IgD-negative memory B cell (primary cell): Measurements from ENCODE around the gene ARRDC1. TPM values are rescaled to one million over a fixed set of nuclear protein-coding genes. Genes with fewer than 3 reads are reported as not detected.
"Not testable (repeated sequence)": the region's sequence is repeated elsewhere in the genome, so short reads cannot be mapped to it uniquely, and the experiment has no call there.

Experiments used
- H3K27ac Mint-ChIP-seq, 3 donors: one replicate each; pipeline ENCODE4 v1.8.0; 2020 to 2022; ENCODE audit warnings: mild to moderate bottlenecking in 3 of 3, mixed read lengths in 3 of 3, moderate library complexity in 1 of 3
- H3K27me3 Mint-ChIP-seq: one replicate; pipeline ENCODE4 v1.8.0; 2021; ENCODE audit warnings: mixed read lengths
- H3K36me3 Mint-ChIP-seq: one replicate; pipeline ENCODE4 v1.8.0; 2020; ENCODE audit warnings: mild to moderate bottlenecking, mixed read lengths
- H3K4me1 Mint-ChIP-seq, 3 donors: one replicate each; pipeline ENCODE4 v1.8.0; 2020 to 2022; ENCODE audit warnings: mixed read lengths in 3 of 3, mild to moderate bottlenecking in 1 of 3
- H3K4me3 Mint-ChIP-seq, 4 donors: one replicate each; pipeline ENCODE4 v1.8.0; 2020 to 2022; ENCODE audit warnings: mild to moderate bottlenecking in 4 of 4, mixed read lengths in 4 of 4, moderate library complexity in 3 of 4
- H3K9me3 Mint-ChIP-seq, 3 donors: one replicate each; pipeline ENCODE4 v1.8.0; 2020 to 2021; ENCODE audit warnings: mixed read lengths in 3 of 3, mild to moderate bottlenecking in 1 of 3
- polyA plus RNA-seq: library from polyadenylated mRNA; unstranded; fragments of 300-500 nt; fragmentation: Illumina TruSeq; gene quantifications from one replicate; pipeline ENCODE4 v1.2.3, GENCODE V29; 2021

The ARRDC1 gene
- polyA plus RNA-seq, 1 donor from 2014 or later, result 49.2 TPM

DNA sequence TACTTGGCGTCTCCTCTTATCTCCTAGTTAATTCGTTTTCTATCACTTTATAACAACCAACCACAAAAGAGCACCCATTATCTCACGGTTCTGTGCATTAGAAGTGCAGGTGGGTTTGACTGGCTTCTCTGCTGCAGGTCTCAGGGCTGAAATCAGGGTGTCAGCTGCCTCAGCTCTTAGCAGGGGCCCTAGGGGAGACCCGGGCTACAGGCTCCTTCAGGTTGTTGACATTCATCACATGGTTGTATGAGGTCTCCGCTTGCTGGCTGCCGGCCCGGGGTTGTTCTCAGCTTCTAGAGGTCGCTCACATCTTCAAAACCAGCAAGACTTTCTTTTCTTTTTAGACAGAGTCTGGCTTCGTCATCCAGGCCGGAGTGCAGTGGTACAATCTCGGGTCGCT is 12.3 kb upstream of the ARRDC1 start:
- H3K4me1 Mint-ChIP-seq, result peaks cover under 1 to 4% (median 3%) of the 10 kb centered on the region in 3 donors
- H3K36me3 Mint-ChIP-seq, result peaks cover 2% of the 10 kb centered on the region
- H3K27me3 Mint-ChIP-seq, result peaks cover 1% of the 10 kb centered on the region
- peak overlapping the region in 2 of 4 donors; percentile 27 to 87 for H3K4me3 Mint-ChIP-seq
- peak overlapping the region in 1 of 3 donors; percentile 78 for H3K27ac Mint-ChIP-seq
- no peaks in the 10 kb centered on the region for H3K9me3 Mint-ChIP-seq

DNA sequence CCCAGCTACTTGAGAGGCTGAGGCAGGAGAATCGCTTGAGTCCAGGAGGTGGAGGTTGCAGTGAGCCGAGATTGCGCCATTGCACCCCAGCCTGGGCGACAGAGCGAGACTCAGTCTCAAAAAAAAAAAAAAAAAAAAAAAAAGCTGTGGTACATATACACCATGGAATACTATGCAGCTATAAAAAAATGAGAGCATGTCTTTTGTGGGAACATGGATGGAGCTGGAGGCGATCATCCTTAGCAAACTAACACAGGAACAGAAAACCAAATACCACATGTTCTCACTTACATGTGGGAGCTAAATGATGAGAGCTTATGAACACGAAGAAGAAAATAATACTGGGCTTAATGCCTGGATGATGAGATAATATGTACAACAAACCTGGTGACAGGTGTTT is 8.9 kb upstream of the ARRDC1 start:
- not testable (repeated sequence) for H3K27me3 Mint-ChIP-seq, H3K4me1 Mint-ChIP-seq, H3K36me3 Mint-ChIP-seq, H3K9me3 Mint-ChIP-seq
- H3K27ac Mint-ChIP-seq, result peak overlapping the region in 1 of 3 donors; percentile 42
- H3K4me3 Mint-ChIP-seq, result peak overlapping the region in 1 of 4 donors; percentile 29

GRCh38 chr9:137598943-137599342 is 6.5 kb upstream of the ARRDC1 start:
- peak overlapping the region in 1 of 4 donors; percentile 56 for H3K4me3 Mint-ChIP-seq
- peaks cover 2% of the 10 kb centered on the region for H3K36me3 Mint-ChIP-seq
- H3K4me1 Mint-ChIP-seq, result peaks cover 5 to 8% (median 8%) of the 10 kb centered on the region in 3 donors
- no peaks in the 10 kb centered on the region for H3K9me3 Mint-ChIP-seq
- H3K27ac Mint-ChIP-seq, result peak overlapping the region in 1 of 3 donors; percentile 45
- H3K27me3 Mint-ChIP-seq, result no peaks in the 10 kb centered on the region

GRCh38 chr9:137602661-137603060 is 2.8 kb upstream of the ARRDC1 start:
- H3K4me3 Mint-ChIP-seq, result peak overlapping the region in 2 of 4 donors; percentile 59 to 64
- H3K36me3 Mint-ChIP-seq, result peaks cover 3% of the 10 kb centered on the region
- H3K4me1 Mint-ChIP-seq, result peaks cover 7 to 20% (median 8%) of the 10 kb centered on the region in 3 donors
- H3K27ac Mint-ChIP-seq, result peak overlapping the region in 2 of 3 donors; percentile 22 to 42
- no peaks in the 10 kb centered on the region for H3K9me3 Mint-ChIP-seq
- H3K27me3 Mint-ChIP-seq, result no peaks in the 10 kb centered on the region

- Mint-ChIP-seq H3K27me3 (no peaks in the 10 kb centered on the region), H3K4me1 (peaks cover 6 to 16% (median 8%) of the 10 kb centered on the region in 3 donors), H3K27ac (peak overlapping the region in 1 of 3 donors; percentile 22), H3K9me3 (no peaks in the 10 kb centered on the region), H3K4me3 (peak overlapping the region; percentile 38 to 73 (median 60)), H3K36me3 (peaks cover 4% of the 10 kb centered on the region)
Measured at GRCh38 chr9:137603879-137604278, 1.6 kb upstream of the ARRDC1 start.

GRCh38 chr9:137604345-137605086 is 970 bp upstream of the ARRDC1 start:
- Mint-ChIP-seq H3K27me3 (no peaks in the 10 kb centered on the region), H3K4me1 (peaks cover 6 to 15% (median 8%) of the 10 kb centered on the region in 3 donors), H3K4me3 (peak overlapping the region; percentile 38 to 73 (median 60))

GRCh38 chr9:137606005-137606621 is 627 bp downstream of the ARRDC1 start:
- peak overlapping the region; percentile 82 to 87 (median 84) for H3K4me3 Mint-ChIP-seq
- H3K36me3 Mint-ChIP-seq, result peaks cover 4% of the 10 kb centered on the region
- peaks cover 6 to 15% (median 8%) of the 10 kb centered on the region in 3 donors for H3K4me1 Mint-ChIP-seq
- no peaks in the 10 kb centered on the region for H3K27me3 Mint-ChIP-seq
- no peaks in the 10 kb centered on the region for H3K9me3 Mint-ChIP-seq
- peak overlapping the region in 1 of 3 donors; percentile 58 for H3K27ac Mint-ChIP-seq

More at GRCh38 chr9:137604345-137605086, 970 bp upstream of the ARRDC1 start:
- H3K36me3 Mint-ChIP-seq, result peaks cover 4% of the 10 kb centered on the region
- H3K27ac Mint-ChIP-seq, result peak overlapping the region in 1 of 3 donors; percentile 22
- no peaks in the 10 kb centered on the region for H3K9me3 Mint-ChIP-seq

GRCh38 chr9:137606734-137607138 is 1.2 kb downstream of the ARRDC1 start:
- Mint-ChIP-seq H3K4me3 (peak overlapping the region; percentile 82 to 87 (median 84)), H3K27ac (peak overlapping the region in 1 of 3 donors; percentile 58), H3K4me1 (peaks cover 8 to 20% (median 10%) of the 10 kb centered on the region in 3 donors), H3K9me3 (no peaks in the 10 kb centered on the region), H3K36me3 (peaks cover 4% of the 10 kb centered on the region), H3K27me3 (no peaks in the 10 kb centered on the region)

DNA sequence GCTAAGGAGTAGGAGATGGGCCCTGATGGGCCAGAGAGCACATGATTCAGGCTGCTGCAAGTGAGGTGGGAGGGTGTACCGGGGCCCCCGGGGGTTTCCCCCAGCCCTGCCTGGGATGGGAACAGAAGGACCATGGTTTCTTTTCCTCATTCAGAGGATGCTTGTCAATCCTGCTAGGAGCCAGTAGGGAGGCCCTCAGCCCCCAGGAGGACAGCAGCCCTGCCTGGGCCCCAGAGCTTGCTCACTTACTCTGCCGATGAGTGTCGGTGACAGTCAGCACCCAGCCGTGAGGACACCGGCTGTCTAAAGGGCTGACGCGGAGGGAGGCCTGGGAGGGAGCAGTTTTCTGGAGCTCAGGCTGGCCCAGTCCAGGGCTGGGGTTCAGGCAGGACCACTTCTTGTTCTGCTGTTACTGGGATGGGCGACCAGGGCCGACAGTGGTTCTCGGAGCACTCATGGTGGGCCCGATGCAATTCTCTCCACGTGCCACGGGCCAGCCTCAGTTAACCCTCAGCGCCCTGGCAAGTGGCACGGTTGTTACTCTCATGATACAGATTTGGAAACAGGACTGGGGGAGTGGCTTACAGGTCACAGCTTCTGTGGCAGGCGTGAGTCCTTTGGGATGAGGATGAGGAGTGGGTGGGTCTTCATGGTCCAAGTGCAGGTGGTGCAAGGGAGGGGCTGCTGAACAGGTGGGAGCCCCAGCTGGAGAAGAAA is 1.8 kb downstream of the ARRDC1 start:
- Mint-ChIP-seq H3K27me3 (no peaks in the 10 kb centered on the region), H3K27ac (peak overlapping the region in 1 of 3 donors; percentile 58), H3K36me3 (peaks cover 4% of the 10 kb centered on the region), H3K9me3 (no peaks in the 10 kb centered on the region), H3K4me3 (peak overlapping the region; percentile 82 to 87 (median 84)), H3K4me1 (peaks cover 8 to 24% (median 14%) of the 10 kb centered on the region in 3 donors)

DNA sequence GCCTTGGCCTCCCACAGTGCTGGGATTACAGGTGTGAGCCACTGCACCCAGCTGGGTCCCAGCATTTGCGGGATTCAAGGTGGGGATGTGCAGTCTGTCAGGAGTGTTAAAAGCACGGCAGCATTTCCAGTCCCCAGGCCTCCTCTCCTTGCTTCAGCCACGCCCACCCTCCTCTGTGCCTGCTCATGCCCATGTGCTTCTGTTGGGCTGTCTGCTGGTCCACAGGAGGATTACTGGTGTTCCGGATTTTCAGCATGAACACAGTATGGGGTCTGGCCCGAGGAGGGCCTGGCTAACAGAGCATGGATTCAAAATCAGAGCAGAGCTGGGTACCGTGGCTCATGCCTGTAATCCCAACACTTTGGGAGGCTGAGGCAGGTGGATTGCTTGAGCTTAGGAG is 5.5 kb downstream of the ARRDC1 start:
- H3K27me3 Mint-ChIP-seq, result no peaks in the 10 kb centered on the region
- H3K4me1 Mint-ChIP-seq, result peaks cover 0 to 23% (median 12%) of the 10 kb centered on the region in 3 donors
- peak overlapping the region in 2 of 3 donors; percentile 51 to 78 for H3K27ac Mint-ChIP-seq
- peaks cover 4% of the 10 kb centered on the region for H3K36me3 Mint-ChIP-seq
- no peak overlapping the region for H3K4me3 Mint-ChIP-seq
- no peaks in the 10 kb centered on the region for H3K9me3 Mint-ChIP-seq

- peak overlapping the region in 2 of 3 donors; percentile 51 to 78 for H3K27ac Mint-ChIP-seq
- H3K4me1 Mint-ChIP-seq, result peaks cover 0 to 18% (median 10%) of the 10 kb centered on the region in 3 donors
- H3K27me3 Mint-ChIP-seq, result no peaks in the 10 kb centered on the region
- H3K36me3 Mint-ChIP-seq, result peaks cover 4% of the 10 kb centered on the region
- no peaks in the 10 kb centered on the region for H3K9me3 Mint-ChIP-seq
- peak overlapping the region in 1 of 4 donors; percentile 23 for H3K4me3 Mint-ChIP-seq
Measured at GRCh38 chr9:137611623-137612609, 6.4 kb downstream of the ARRDC1 start.

- Mint-ChIP-seq H3K9me3 (no peaks in the 10 kb centered on the region), H3K27me3 (no peaks in the 10 kb centered on the region), H3K4me1 (peaks cover 0 to 16% (median 13%) of the 10 kb centered on the region in 3 donors), H3K36me3 (no peaks in the 10 kb centered on the region), H3K4me3 (peak overlapping the region in 1 of 4 donors; percentile 38), H3K27ac (no peak overlapping the region)
Measured at GRCh38 chr9:137612741-137613142, 7.3 kb downstream of the ARRDC1 start.

DNA sequence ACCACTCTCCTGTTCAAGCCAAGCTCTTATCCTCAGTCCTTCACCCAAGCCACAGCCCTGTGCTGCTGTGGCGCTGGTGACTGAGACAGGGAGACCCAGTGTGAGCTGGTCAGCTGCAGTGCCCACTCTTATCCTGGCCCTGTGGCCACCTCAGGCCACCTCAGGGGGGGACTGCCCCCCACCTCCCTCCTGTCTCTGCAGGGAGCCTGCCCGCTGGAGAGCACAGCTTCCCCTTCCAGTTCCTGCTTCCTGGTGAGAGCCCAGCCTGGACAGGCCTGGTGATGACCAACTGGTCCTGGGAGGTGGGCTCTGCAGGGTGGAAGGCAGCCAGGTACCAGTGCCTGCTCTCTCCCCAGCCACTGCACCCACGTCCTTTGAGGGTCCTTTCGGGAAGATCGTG is 7.8 kb downstream of the ARRDC1 start:
- Mint-ChIP-seq H3K27ac (no peak overlapping the region), H3K4me3 (peak overlapping the region in 1 of 4 donors; percentile 38), H3K36me3 (no peaks in the 10 kb centered on the region), H3K4me1 (peaks cover 0 to 19% (median 13%) of the 10 kb centered on the region in 3 donors), H3K9me3 (no peaks in the 10 kb centered on the region), H3K27me3 (no peaks in the 10 kb centered on the region)
